ENCODE data around the gene TMEM97. TPM values are rescaled to one million over a fixed set of nuclear protein-coding genes. Genes with fewer than 3 reads are reported as not detected.

TMEM97 gene
- total RNA-seq, 2 experiments from 2014 or later, result 2.6 to 3.7 TPM

- Mint-ChIP-seq H3K4me3 (no peak overlapping the region), H3K9me3 (no peaks in the 10 kb centered on the region), H3K27ac (no peak overlapping the region), H3K36me3 (ENCODE audit: low read depth) (no peaks in the 10 kb centered on the region), H3K27me3 (peaks cover 59% of the 10 kb centered on the region), H3K4me1 (ENCODE audit: low read depth) (peaks cover 19% of the 10 kb centered on the region)
- CTCF ChIA-PET, result no interaction called here
- H3K27me3 ChIP-seq (ENCODE audit: control insufficient read depth in 1 of 2, insufficient read depth in 2 of 2, low read length in 2 of 2), result peaks cover 33 to 36% of the 10 kb centered on the region in 2 experiments
- ATAC-seq (ENCODE audit: poor library complexity), result no peak
- H3K36me3 ChIP-seq (ENCODE audit: insufficient read depth, low read length), result no peaks in the 10 kb centered on the region
- no peak for TF ChIP-seq CTCF (IDR thresholded peaks at IDR 0.05)
- DNase-seq, result no peak
- no peak overlapping the region for H3K27ac ChIP-seq (ENCODE audit: low read depth in 1 of 2, low read length in 2 of 2)
- no peak overlapping the region for H3K4me3 ChIP-seq (ENCODE audit: low read length)
- peaks cover 27% of the 10 kb centered on the region for H3K4me1 ChIP-seq (ENCODE audit: insufficient read depth, low read length)
- POLR2A ChIA-PET, result no interaction called here
- H3K9me3 ChIP-seq (ENCODE audit: control insufficient read depth in 1 of 2, insufficient read depth in 1 of 2, low read length in 2 of 2), result no peaks in the 10 kb centered on the region
- intact Hi-C loops (cut with DNase I, micrococcal nuclease), result no loop called here
These were observed 43.0 kb upstream of the TMEM97 start for GRCh38 chr17:28276011-28276410.

DNA sequence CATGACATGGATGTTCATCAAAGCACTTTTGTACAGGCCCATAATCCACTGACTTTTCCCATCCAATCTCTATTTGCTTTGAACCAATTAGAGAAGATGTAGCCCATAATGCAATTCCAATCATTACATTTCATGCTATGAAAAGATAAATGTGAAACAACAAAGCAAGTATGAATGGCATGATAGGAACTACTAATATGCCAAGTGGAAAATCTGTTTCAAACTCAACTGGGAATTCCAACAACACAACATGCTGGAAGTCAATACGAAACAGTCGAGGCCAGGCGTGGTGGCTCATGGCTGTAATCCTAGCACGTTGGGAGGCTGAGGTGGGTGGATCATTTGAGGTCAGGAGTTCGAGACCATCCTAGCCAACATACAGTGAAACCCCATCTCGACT is 39.6 kb upstream of the TMEM97 start:
- H3K36me3 ChIP-seq (ENCODE audit: insufficient read depth, low read length), result no peaks in the 10 kb centered on the region
- TF ChIP-seq CTCF (IDR thresholded peaks at IDR 0.05), result no peak
- CTCF ChIA-PET, result no interaction called here
- H3K9me3 ChIP-seq (ENCODE audit: control insufficient read depth in 1 of 2, insufficient read depth in 1 of 2, low read length in 2 of 2), result no peaks in the 10 kb centered on the region
- Mint-ChIP-seq H3K9me3 (no peaks in the 10 kb centered on the region), H3K27ac (no peak overlapping the region), H3K36me3 (ENCODE audit: low read depth) (no peaks in the 10 kb centered on the region), H3K27me3 (peaks cover 26% of the 10 kb centered on the region), H3K4me1 (ENCODE audit: low read depth) (peaks cover 19% of the 10 kb centered on the region), H3K4me3 (no peak overlapping the region)
- intact Hi-C loops (cut with DNase I, micrococcal nuclease), result no loop called here
- H3K27ac ChIP-seq (ENCODE audit: low read depth in 1 of 2, low read length in 2 of 2), result no peak overlapping the region
- no peak overlapping the region for H3K4me3 ChIP-seq (ENCODE audit: low read length)
- peaks cover 13 to 17% of the 10 kb centered on the region in 2 experiments for H3K27me3 ChIP-seq (ENCODE audit: control insufficient read depth in 1 of 2, insufficient read depth in 2 of 2, low read length in 2 of 2)
- DNase-seq (no peak), ATAC-seq (ENCODE audit: poor library complexity) (no peak)
- POLR2A ChIA-PET, result no interaction called here
- H3K4me1 ChIP-seq (ENCODE audit: insufficient read depth, low read length), result peaks cover 27% of the 10 kb centered on the region

GRCh38 chr17:28280826-28281225 is 38.2 kb upstream of the TMEM97 start:
- POLR2A ChIA-PET, result interaction anchor here (1.3 kb wide), 1 partner anchor 54 kb away, joined by 3 read pairs; the partner anchor contains the start of gene IFT20

More at GRCh38 chr17:28280826-28281225, 38.2 kb upstream of the TMEM97 start:
- ATAC-seq (ENCODE audit: poor library complexity), result no peak
- Histone ChIP-seq H3K4me1 (ENCODE audit: insufficient read depth, low read length) (peaks cover 23% of the 10 kb centered on the region), H3K9me3 (ENCODE audit: control insufficient read depth in 1 of 2, insufficient read depth in 1 of 2, low read length in 2 of 2) (no peaks in the 10 kb centered on the region), H3K27ac (ENCODE audit: low read depth in 1 of 2, low read length in 2 of 2) (no peak overlapping the region), H3K4me3 (ENCODE audit: low read length) (no peak overlapping the region), H3K36me3 (ENCODE audit: insufficient read depth, low read length) (no peaks in the 10 kb centered on the region), H3K27me3 (ENCODE audit: control insufficient read depth in 1 of 2, insufficient read depth in 2 of 2, low read length in 2 of 2) (peaks cover 6 to 11% of the 10 kb centered on the region in 2 experiments)
- Mint-ChIP-seq H3K27ac (no peak overlapping the region), H3K4me1 (ENCODE audit: low read depth) (peaks cover 12% of the 10 kb centered on the region), H3K9me3 (no peaks in the 10 kb centered on the region), H3K36me3 (ENCODE audit: low read depth) (no peaks in the 10 kb centered on the region), H3K27me3 (peaks cover 14% of the 10 kb centered on the region), H3K4me3 (no peak overlapping the region)
- no peak for DNase-seq
- CTCF ChIA-PET, result interaction anchor here (1.3 kb wide), 1 partner anchor 25 kb away, joined by 3 read pairs; no protein-coding TSS in a partner anchor
- no peak for TF ChIP-seq CTCF (IDR thresholded peaks at IDR 0.05)
- intact Hi-C loops (cut with DNase I, micrococcal nuclease), result no loop called here

Measured in CD4-positive, alpha-beta T cell (primary cell).